ENCODE measurements around the gene SYNCRIP.
"Not testable (repeated sequence)": the region's sequence is repeated elsewhere in the genome, so short reads cannot be mapped to it uniquely, and the experiment has no call there.

Gene SYNCRIP

GRCh38 chr6:85593438-85594196 is 49.1 kb downstream of the SYNCRIP start, which contains the start of gene SNX14:
Gene SNX14 (minus strand): TSS chr6:85593858. CDS start chr6:85593718, 140 bp downstream.
- peak; percentile 65 for DNase-seq

GRCh38 chr6:85592033-85592432 is 50.7 kb downstream of the SYNCRIP start:
- no peak for DNase-seq

- no peak for DNase-seq
Observed at GRCh38 chr6:85591207-85591606, 51.5 kb downstream of the SYNCRIP start.

GRCh38 chr6:85585741-85586140 is 56.9 kb downstream of the SYNCRIP start:
- DNase-seq = no peak

GRCh38 chr6:85582832-85583231 is 59.9 kb downstream of the SYNCRIP start:
- not testable (repeated sequence) for DNase-seq

- DNase-seq = no peak
Observed at GRCh38 chr6:85581572-85581971, 61.1 kb downstream of the SYNCRIP start.

GRCh38 chr6:85580878-85581267 is 61.8 kb downstream of the SYNCRIP start:
- no peak for DNase-seq

- DNase-seq = no peak
Observed at GRCh38 chr6:85580118-85580877, 62.4 kb downstream of the SYNCRIP start.

GRCh38 chr6:85579581-85579980 is 63.1 kb downstream of the SYNCRIP start:
- no peak for DNase-seq

GRCh38 chr6:85576476-85576875 is 66.2 kb downstream of the SYNCRIP start:
- DNase-seq = no peak

GRCh38 chr6:85574932-85575598 is 67.6 kb downstream of the SYNCRIP start:
- DNase-seq = no peak

- DNase-seq = no peak
Observed at GRCh38 chr6:85569323-85569722, 73.4 kb downstream of the SYNCRIP start.

- DNase-seq = no peak
Observed at GRCh38 chr6:85568411-85568810, 74.3 kb downstream of the SYNCRIP start.

GRCh38 chr6:85565736-85566135 is 77.0 kb downstream of the SYNCRIP start:
- no peak for DNase-seq

- not testable (repeated sequence) for DNase-seq
Observed at GRCh38 chr6:85564223-85564622, 78.5 kb downstream of the SYNCRIP start.

All from stimulated activated CD4-positive, alpha-beta T cell treated with anti-CD3 and anti-CD28 coated beads, Interleukin-12 subunit alpha, Interleukin-12 subunit beta, amount 100 ng/mL, for 4 hours (primary cell).